H1 (cell line): Measurements from ENCODE around the gene ANKRD11. TPM values are rescaled to one million over a fixed set of nuclear protein-coding genes. Genes with fewer than 3 reads are reported as not detected.

Experiments used
- CTCF ChIA-PET: fragments of 300-600 bp; sonication (Branson Sonifier 250); formaldehyde crosslinking; loops from one replicate; lab custom pipeline; 2021; ENCODE audit not compliant: partially characterized antibody; lab: Charles Lee
- POLR2A ChIA-PET: fragments of 300-600 bp; sonication (Branson Sonifier 250); formaldehyde crosslinking; loops from one replicate; lab custom pipeline; 2021; ENCODE audit warnings: inconsistent platforms; ENCODE audit not compliant: partially characterized antibody; lab: Charles Lee
- DNase-seq, 2 experiments: peaks; one replicate each; pipeline versions ENCODE4 v3.0.0 to v3.0.0-alpha.2; 2010 to 2022; ENCODE audit warnings: low spot score in 2 of 2, low read depth in 1 of 2, mixed read lengths in 1 of 2
- FAIRE-seq: peaks from 2 replicates; lab custom pipeline; 2011; peaks lifted over from hg19 to GRCh38; lab: Jason Lieb, UNC
- H2AFZ ChIP-seq: 2 replicates; pipeline ENCODE4 v1.8.1; 2012; ENCODE audit warnings: low read length, inconsistent platforms
- H2AK5ac ChIP-seq: 2 replicates; pipeline ENCODE4 v1.6.1; 2013; ENCODE audit warnings: low read depth, low read length
- H2BK120ac ChIP-seq: replicated peaks from 2 replicates; pipeline ENCODE3; 2013; ENCODE audit warnings: low read depth, low read length, inconsistent platforms
- H2BK12ac ChIP-seq: 2 replicates; pipeline ENCODE4 v1.6.1; 2013; ENCODE audit warnings: low read depth, low read length
- H2BK15ac ChIP-seq: 2 replicates; pipeline ENCODE4 v1.6.1; 2013; ENCODE audit warnings: low read length
- H2BK20ac ChIP-seq: 2 replicates; pipeline ENCODE4 v1.6.1; 2013; ENCODE audit warnings: low read length
- H2BK5ac ChIP-seq: 2 replicates; pipeline ENCODE4 v1.6.1; 2013; ENCODE audit warnings: low read depth, low read length
- H3K14ac ChIP-seq: 2 replicates; pipeline ENCODE4 v1.6.1; 2013; ENCODE audit warnings: inconsistent platforms; ENCODE audit not compliant: insufficient read length
- H3K18ac ChIP-seq: 2 replicates; pipeline ENCODE4 v1.6.1; 2013; ENCODE audit warnings: low read length; ENCODE audit errors: extremely low read depth
- H3K23ac ChIP-seq: 2 replicates; pipeline ENCODE4 v1.6.1; 2013; ENCODE audit warnings: inconsistent platforms; ENCODE audit not compliant: insufficient read length
- H3K23me2 ChIP-seq: 2 replicates; pipeline ENCODE4 v1.6.1; 2013; ENCODE audit warnings: low read depth, low read length
- H3K27ac ChIP-seq: 2 replicates; pipeline ENCODE4 v1.6.1; 2011; ENCODE audit warnings: low read depth, low read length, inconsistent platforms
- H3K27me3 ChIP-seq, 4 experiments: replicated peaks in 1 of 4; 1 replicate in 1 of 4; 2 replicates in 3 of 4; pipeline versions ENCODE4 v1.6.1 to v1.8.1; 2011 to 2013; ENCODE audit warnings: low read length in 3 of 4, mild to moderate bottlenecking in 3 of 4, inconsistent platforms in 2 of 4, mixed read lengths in 2 of 4, moderate library complexity in 1 of 4; ENCODE audit not compliant: control insufficient read depth in 3 of 4, insufficient read depth in 3 of 4; ENCODE audit errors: extremely low read depth in 1 of 4
- H3K36me3 ChIP-seq, 4 experiments: 2 replicates each; pipeline versions ENCODE4 v1.6.1 to v1.8.1; 2011 to 2013; ENCODE audit warnings: mild to moderate bottlenecking in 4 of 4, low read length in 3 of 4, moderate library complexity in 2 of 4, control low read depth in 1 of 4, inconsistent platforms in 1 of 4; ENCODE audit not compliant: insufficient read depth in 4 of 4, control insufficient read depth in 2 of 4
- H3K4ac ChIP-seq: replicated peaks from 2 replicates; pipeline ENCODE3; 2013; ENCODE audit warnings: low read length, low read depth, mixed read lengths, inconsistent platforms; ENCODE audit not compliant: insufficient read length
- H3K4me1 ChIP-seq, 4 experiments: replicated peaks in 1 of 4; 1 replicate in 1 of 4; 2 replicates in 3 of 4; pipeline versions ENCODE4 v1.6.1 to v1.8.1; 2011 to 2013; ENCODE audit warnings: low read length in 3 of 4, inconsistent platforms in 2 of 4, mixed read lengths in 1 of 4; ENCODE audit not compliant: insufficient read depth in 4 of 4, control insufficient read depth in 3 of 4
- H3K4me2 ChIP-seq, 2 experiments: 2 replicates each; pipeline versions ENCODE4 v1.6.1 to v1.8.1; 2011 to 2013; ENCODE audit warnings: low read depth in 2 of 2, low read length in 2 of 2, control low read depth in 1 of 2, inconsistent platforms in 1 of 2, mild to moderate bottlenecking in 1 of 2; ENCODE audit not compliant: insufficient read depth in 1 of 2
- H3K4me3 ChIP-seq, 4 experiments: fragments of 200-600, 300-600 bp in 1 of 4; sonication (generic), shearing (Covaris generic), sonication (Bioruptor Twin) in 1 of 4; 2 replicates each; pipeline versions ENCODE4 v1.5.1 to v1.8.1; 2011 to 2016; ENCODE audit warnings: low read length in 4 of 4, low read depth in 3 of 4, control low read depth in 2 of 4, inconsistent platforms in 2 of 4, mild to moderate bottlenecking in 2 of 4, mixed read lengths in 1 of 4, moderate library complexity in 1 of 4; ENCODE audit not compliant: insufficient read depth in 2 of 4; ENCODE audit errors: extremely low read depth in 1 of 4
- H3K56ac ChIP-seq: replicated peaks from 2 replicates; pipeline ENCODE3; 2013; ENCODE audit warnings: low read depth, mild to moderate bottlenecking, mixed read lengths, low read length, inconsistent platforms; ENCODE audit not compliant: insufficient read length
- H3K79me1 ChIP-seq: 2 replicates; pipeline ENCODE4 v1.6.1; 2013; ENCODE audit warnings: low read depth, low read length, control low read depth
- H3K79me2 ChIP-seq, 2 experiments: 2 replicates each; pipeline versions ENCODE4 v1.6.1 to v1.8.1; 2012 to 2013; ENCODE audit warnings: low read length in 2 of 2, mild to moderate bottlenecking in 2 of 2, inconsistent platforms in 1 of 2; ENCODE audit not compliant: insufficient read depth in 2 of 2, control insufficient read depth in 1 of 2
- H3K9ac ChIP-seq, 4 experiments: replicated peaks in 1 of 4; 1 replicate in 1 of 4; 2 replicates in 3 of 4; pipeline versions ENCODE4 v1.6.1 to v1.8.1; 2011 to 2013; ENCODE audit warnings: low read depth in 3 of 4, low read length in 3 of 4, control low read depth in 2 of 4, mild to moderate bottlenecking in 2 of 4, moderate library complexity in 2 of 4, inconsistent platforms in 1 of 4; ENCODE audit errors: extremely low read depth in 1 of 4
- H3K9me3 ChIP-seq, 2 experiments: 2 replicates each; pipeline versions ENCODE4 v1.6.1 to v1.8.1; 2012 to 2013; ENCODE audit warnings: mild to moderate bottlenecking in 2 of 2, moderate library complexity in 2 of 2, control low read depth in 1 of 2, inconsistent platforms in 1 of 2, low read depth in 1 of 2, low read length in 1 of 2, mixed read lengths in 1 of 2; ENCODE audit not compliant: insufficient read depth in 2 of 2
- H4K20me1 ChIP-seq, 2 experiments: replicated peaks in 1 of 2; 2 replicates each; pipeline versions ENCODE3 to v1.8.1; 2011 to 2013; ENCODE audit warnings: inconsistent platforms in 2 of 2, low read length in 2 of 2, mild to moderate bottlenecking in 1 of 2; ENCODE audit not compliant: insufficient read depth in 2 of 2, control insufficient read depth in 1 of 2
- H4K5ac ChIP-seq: 2 replicates; pipeline ENCODE4 v1.6.1; 2013; ENCODE audit warnings: low read length, low read depth, mixed read lengths, inconsistent platforms; ENCODE audit not compliant: insufficient read length
- H4K8ac ChIP-seq: 2 replicates; pipeline ENCODE4 v1.8.0; 2013; ENCODE audit warnings: mild to moderate bottlenecking, moderate library complexity, low read length, inconsistent platforms; ENCODE audit not compliant: insufficient read depth; ENCODE audit errors: extremely low read depth
- H4K91ac ChIP-seq: replicated peaks from 2 replicates; pipeline ENCODE3; 2013; ENCODE audit warnings: low read length, mixed read lengths, inconsistent platforms; ENCODE audit not compliant: insufficient read length
- HDAC2 ChIP-seq, 2 experiments: fragments of 300-600 bp in 1 of 2; sonication (generic) in 1 of 2; IDR thresholded peaks; 2 replicates each; pipeline ENCODE4 v1.6.1; 2011 to 2012; ENCODE audit warnings: low read depth in 2 of 2, low read length in 2 of 2, mild to moderate bottlenecking in 2 of 2, moderate library complexity in 2 of 2, borderline replicate concordance in 1 of 2, inconsistent platforms in 1 of 2
- KDM1A ChIP-seq: fragments of 200-600, 300-600 bp; sonication (generic); IDR thresholded peaks from 2 replicates; pipeline ENCODE4 v1.7.1; 2016; ENCODE audit warnings: mild to moderate bottlenecking, low read length, borderline replicate concordance
- KDM4A ChIP-seq: IDR thresholded peaks from one replicate; pipeline ENCODE4 v1.7.1; 2012; ENCODE audit warnings: low read depth, mild to moderate bottlenecking, moderate library complexity, low read length, inconsistent platforms; ENCODE audit not compliant: severe bottlenecking
- KDM5A ChIP-seq: fragments of 200-600 bp; IDR thresholded peaks from 2 replicates; pipeline ENCODE4 v1.7.1; 2012; ENCODE audit warnings: mild to moderate bottlenecking, low read length, inconsistent platforms, mixed read lengths
- TCF12 ChIP-seq: IDR thresholded peaks from 2 replicates; pipeline ENCODE4 v1.6.1; 2011; ENCODE audit warnings: low read depth, mild to moderate bottlenecking, low read length
- WGBS, 2 experiments: shearing (Covaris generic) in 1 of 2; methylation state at CpG; one replicate each; pipeline versions ENCODE4 v1.1.6 to v1.1.7; 2013 to 2015; ENCODE audit warnings: low lambda C conversion rate in 2 of 2, mixed read lengths in 2 of 2, inconsistent platforms in 1 of 2, low coverage in 1 of 2, missing lambda C conversion rate in 1 of 2; ENCODE audit not compliant: insufficient replicate concordance in 2 of 2, insufficient coverage in 1 of 2, insufficient read length in 1 of 2; ENCODE audit errors: extremely low coverage in 1 of 2, missing lambda C conversion rate in 1 of 2; 5-methylcytosine and 5-hydroxymethylcytosine counted together
- polyA plus RNA-seq, 7 experiments: library from polyadenylated mRNA; depleted of rRNA in 3 of 7; stranded (reverse) in 5 of 7; unstranded in 2 of 7; fragments of >200 nt in 5 of 7; fragments of 200-250 nt in 2 of 7; gene quantifications; 1 replicate in 5 of 7; 2 replicates in 1 of 7; 4 replicates in 1 of 7; pipeline versions ENCODE4 v1.2.1 to v1.2.3, GENCODE V29; 2011 to 2013; ENCODE audit warnings: missing spikeins in 2 of 7, mixed read lengths in 2 of 7
- total RNA-seq: library from RNA; stranded (reverse); fragmentation: NEBNext Ultra II Directional; extraction: Animal tissue kit (Norgen Biotek cat#: 25700); gene quantifications from 2 replicates; pipeline ENCODE4 v1.2.1, GENCODE V29; 2021

Gene ANKRD11
- total and polyA plus RNA-seq, 2 of the 8 experiments (the other 6 are each of a cell fraction or from before 2014, with no cell fraction given), result 46.5 to 142 TPM

- Histone ChIP-seq H2AFZ (no peak overlapping the region), H3K4ac (no peak overlapping the region), H3K4me3 (no peak overlapping the region), H3K23ac (no peak overlapping the region), H3K4me1 (peaks cover 2 to 45% (median 28%) of the 10 kb centered on the region in 4 experiments), H3K36me3 (no peaks in the 10 kb centered on the region), H3K9me3 (no peaks in the 10 kb centered on the region), H2BK20ac (no peak overlapping the region), H2AK5ac (no peak overlapping the region), H2BK120ac (no peak overlapping the region), H3K4me2 (no peak overlapping the region), H4K91ac (no peak overlapping the region), H2BK12ac (no peak overlapping the region), H4K20me1 (peaks cover 60 to 63% of the 10 kb centered on the region in 2 experiments), H3K18ac (no peak overlapping the region), H3K56ac (no peak overlapping the region), H4K5ac (no peak overlapping the region), H3K14ac (no peak overlapping the region), H3K23me2 (no peaks in the 10 kb centered on the region), H2BK5ac (no peak overlapping the region; the same call in 1 of the 2 replicates), H3K79me2 (peaks cover 58 to 96% of the 10 kb centered on the region in 2 experiments), H3K27ac (no peak overlapping the region), H2BK15ac (no peak overlapping the region), H3K79me1 (peaks cover 25% of the 10 kb centered on the region), H3K27me3 (no peaks in the 10 kb centered on the region), H4K8ac (no peak overlapping the region), H3K9ac (no peak overlapping the region)
- WGBS, 2 experiments, result 80% methylated on average over 11 of the region's 11 CpGs; no CpG with 5 or more reads in 1 of the 2 experiments
- CTCF ChIA-PET, result interaction anchor here (1.3 to 1.8 kb wide), 4 partner anchors 9 to 24 kb away, joined by 4 to 6 read pairs (median 5); no protein-coding TSS in a partner anchor
- DNase-seq (no peak), FAIRE-seq (no peak)
- TF ChIP-seq KDM5A (no peak), KDM4A (no peak), TCF12 (no peak), KDM1A (no peak), HDAC2 (IDR thresholded peaks at IDR 0.05; ENCODE audit: borderline replicate concordance in 1 of 2, low read depth in 2 of 2, low read length in 2 of 2) (no peak)
- POLR2A ChIA-PET, result interaction anchor here (0.9 to 2.8 kb wide), 8 partner anchors 9 to 98 kb away, joined by 3 to 10 read pairs (median 4); partner anchors contain the start of gene SPG7
These were observed 79.5 kb downstream of the ANKRD11 start for GRCh38 chr16:89410794-89411309.
